K562 (cell line): ENCODE results near the gene DUS1L. TPM values are rescaled to one million over a fixed set of nuclear protein-coding genes. Genes with fewer than 3 reads are reported as not detected.

Experiments used
- CEBPB ChIP-seq: fragments of 450-650 bp; IDR thresholded peaks from 2 replicates; pipeline ENCODE4 v1.6.1; 2016; ENCODE audit warnings: missing genetic modification characterization, missing compliant biosample characterization
- CHD1 ChIP-seq: fragments of 200-600 bp; sonication (generic); IDR thresholded peaks from one replicate; pipeline ENCODE4 v1.6.1; 2012; ENCODE audit warnings: mild to moderate bottlenecking, moderate library complexity, low read length, inconsistent platforms
- CHD4 ChIP-seq: fragments of 200-600 bp; sonication (generic); IDR thresholded peaks from 3 replicates; pipeline ENCODE4 v1.6.1; 2012; ENCODE audit warnings: low read depth, mild to moderate bottlenecking, mixed read lengths, low read length, inconsistent platforms; ENCODE audit not compliant: insufficient read depth, insufficient replicate concordance, poor library complexity, severe bottlenecking
- CTBP1 ChIP-seq: fragments of 450-650 bp; IDR thresholded peaks from 2 replicates; pipeline ENCODE4 v1.6.1; 2016; ENCODE audit warnings: borderline replicate concordance
- DNMT1 ChIP-seq: fragments of 450-650 bp; IDR thresholded peaks from 2 replicates; pipeline ENCODE4 v1.6.1; 2016; ENCODE audit warnings: antibody characterized with exemption, mild to moderate bottlenecking
- E2F8 ChIP-seq: fragments of 450-650 bp; IDR thresholded peaks from 2 replicates; pipeline ENCODE4 v1.7.1; 2018; ENCODE audit warnings: mild to moderate bottlenecking, low read depth; ENCODE audit not compliant: partially characterized antibody
- FOXK2 ChIP-seq, 2 experiments: fragments of 450-650 bp; IDR thresholded peaks in 1 of 2; conservative IDR thresholded peaks in 1 of 2; 2 replicates each; pipeline ENCODE4 v1.6.1; 2016; ENCODE audit warnings: low read depth in 2 of 2, mild to moderate bottlenecking in 1 of 2
- FOXO4 ChIP-seq: fragments of 450-650 bp; formaldehyde crosslinking; IDR thresholded peaks from 2 replicates; pipeline ENCODE4 v1.4.0; 2020; ENCODE audit warnings: mild to moderate bottlenecking, moderate library complexity
- HDAC1 ChIP-seq, 2 experiments: fragments of 450-650 bp; IDR thresholded peaks; 2 replicates each; pipeline ENCODE4 v1.6.1; 2016 to 2017; ENCODE audit warnings: inconsistent platforms in 1 of 2, mild to moderate bottlenecking in 1 of 2, moderate library complexity in 1 of 2
- HDAC6 ChIP-seq: IDR thresholded peaks from 2 replicates; pipeline ENCODE4 v1.6.1; 2012; ENCODE audit warnings: low read depth, mild to moderate bottlenecking, control low read depth, inconsistent platforms, low read length, moderate library complexity
- HNRNPUL1 ChIP-seq: fragments of 200-400 bp; formaldehyde crosslinking; IDR thresholded peaks from 2 replicates; pipeline ENCODE4 v1.6.1; 2017; ENCODE audit warnings: low read length
- MAFG ChIP-seq: fragments of 450-650 bp; conservative IDR thresholded peaks from 2 replicates; pipeline ENCODE4 v1.6.1; 2016; ENCODE audit warnings: missing genetic modification characterization, missing compliant biosample characterization
- RBM34 ChIP-seq: fragments of 200-400 bp; formaldehyde crosslinking; IDR thresholded peaks from 2 replicates; pipeline ENCODE4 v1.6.1; 2018; ENCODE audit warnings: low read length, borderline replicate concordance; ENCODE audit not compliant: insufficient read depth
- SETDB1 ChIP-seq: IDR thresholded peaks from one replicate; pipeline ENCODE4 v1.6.1; 2012; ENCODE audit warnings: low read length, control low read depth, inconsistent platforms
- SMAD1 ChIP-seq: fragments of 150-350 bp; IDR thresholded peaks from 2 replicates; pipeline ENCODE4 v1.6.1; 2014; ENCODE audit warnings: low read length, low read depth; ENCODE audit not compliant: partially characterized antibody
- ZBED1 ChIP-seq: IDR thresholded peaks from 2 replicates; pipeline ENCODE4 v1.6.1; 2014
- ZBTB49 ChIP-seq: sonication (generic); formaldehyde crosslinking; IDR thresholded peaks from 2 replicates; pipeline ENCODE4 v1.8.0; 2022; ENCODE audit warnings: missing genetic modification reagents, mild to moderate bottlenecking, borderline replicate concordance
- ZBTB7A ChIP-seq: IDR thresholded peaks from 2 replicates; pipeline ENCODE4 v1.6.1; 2011; ENCODE audit warnings: low read depth, mild to moderate bottlenecking, low read length, moderate library complexity, borderline replicate concordance; ENCODE audit not compliant: control insufficient read depth
- ZFX ChIP-seq: sonication (generic); formaldehyde crosslinking; IDR thresholded peaks from 2 replicates; pipeline ENCODE4 v1.8.0; 2022; ENCODE audit warnings: mild to moderate bottlenecking, missing genetic modification reagents, moderate library complexity
- ZNF121 ChIP-seq: sonication (generic); formaldehyde crosslinking; conservative IDR thresholded peaks from 2 replicates; pipeline ENCODE4 v1.8.0; 2022; ENCODE audit warnings: missing genetic modification reagents
- ZNF311 ChIP-seq: fragments of 250-450 bp; sonication (Bioruptor Pico); IDR thresholded peaks from 2 replicates; pipeline ENCODE4 v1.4.0; 2020; ENCODE audit warnings: mild to moderate bottlenecking, moderate library complexity
- ZNF778 ChIP-seq: fragments of 450-650 bp; formaldehyde crosslinking; IDR thresholded peaks from 2 replicates; pipeline ENCODE4 v1.4.0; 2020; ENCODE audit warnings: mild to moderate bottlenecking, moderate library complexity
- ZSCAN32 ChIP-seq: fragments of 450-650 bp; formaldehyde crosslinking; IDR thresholded peaks from 2 replicates; pipeline ENCODE4 v1.4.0; 2020; ENCODE audit warnings: mild to moderate bottlenecking, moderate library complexity
- polyA plus RNA-seq, 8 experiments: library from polyadenylated mRNA; depleted of rRNA in 4 of 8; stranded (reverse) in 5 of 8; unstranded in 3 of 8; fragments of >200 nt; fragmentation: Nextera tagmentation in 2 of 8; fragmentation: Illumina TruSeq in 1 of 8; extraction: Ambion mirVana in 2 of 8; extraction: Trizol in 1 of 8; gene quantifications; 2 replicates each; pipeline versions ENCODE4 v1.2.1 to v1.2.3, GENCODE V29; 2011 to 2014; ENCODE audit warnings: inconsistent platforms in 1 of 8, missing spikeins in 1 of 8
- total RNA-seq, 7 experiments: library from RNA; depleted of rRNA in 6 of 7; stranded (reverse); fragments of >200 nt in 6 of 7; fragmentation: Illumina TruSeq in 2 of 7; extraction: Trizol in 2 of 7; gene quantifications; 2 replicates each; pipeline versions ENCODE4 v1.2.1 to v1.2.3, GENCODE V29; 2011 to 2021; ENCODE audit warnings: low replicate concordance in 1 of 7

The DUS1L gene
- total and polyA plus RNA-seq, 9 of the 15 experiments (the other 6 are each of a cell fraction or from before 2014, with no cell fraction given), result 7.8 to 210 (median 83.9) TPM

- TF ChIP-seq ZBTB49 (CRISPR knock-in tag), result no peak
- no peak for TF ChIP-seq HNRNPUL1
- TF ChIP-seq DNMT1, result no peak
- TF ChIP-seq SETDB1, result no peak
- no peak for TF ChIP-seq CHD1
- no peak for TF ChIP-seq MAFG (tag)
- no peak for TF ChIP-seq HDAC6
- peak; percentile 96 for TF ChIP-seq CTBP1
- no peak for TF ChIP-seq ZNF311 (CRISPR knock-in tag)
- peak in 1 of 2 experiments; percentile 77; a peak in 2 of 4 replicates for TF ChIP-seq HDAC1 (IDR thresholded peaks at IDR 0.05)
- no peak for TF ChIP-seq SMAD1
- TF ChIP-seq CHD4, result no peak
- no peak for TF ChIP-seq ZSCAN32 (CRISPR knock-in tag)
- TF ChIP-seq ZBTB7A, result no peak
- TF ChIP-seq ZFX (CRISPR knock-in tag), result peak; percentile 80
- TF ChIP-seq ZBED1, result no peak
- no peak for TF ChIP-seq E2F8
- TF ChIP-seq RBM34, result no peak; the same call in 1 of the 2 replicates
- no peak for TF ChIP-seq FOXK2 (conservative IDR thresholded peaks at IDR 0.05 in 1 of 2, IDR thresholded peaks at IDR 0.05 in 1 of 2; ENCODE audit: low read depth in 2 of 2)
- no peak for TF ChIP-seq ZNF778 (CRISPR knock-in tag)
- no peak for TF ChIP-seq ZNF121 (CRISPR knock-in tag)
- TF ChIP-seq FOXO4 (CRISPR knock-in tag), result no peak
- TF ChIP-seq CEBPB, result no peak; the same call in 1 of the 2 replicates
Measured at GRCh38 chr17:82030470-82031302, 34.9 kb downstream of the DUS1L start (continued).
